Measurements from ENCODE around the gene ARHGAP21. TPM values are rescaled to one million over a fixed set of nuclear protein-coding genes. Genes with fewer than 3 reads are reported as not detected.

Gene ARHGAP21
- total and polyA plus RNA-seq, 2 experiments from 2014 or later = 15.3 to 44.5 TPM

DNA sequence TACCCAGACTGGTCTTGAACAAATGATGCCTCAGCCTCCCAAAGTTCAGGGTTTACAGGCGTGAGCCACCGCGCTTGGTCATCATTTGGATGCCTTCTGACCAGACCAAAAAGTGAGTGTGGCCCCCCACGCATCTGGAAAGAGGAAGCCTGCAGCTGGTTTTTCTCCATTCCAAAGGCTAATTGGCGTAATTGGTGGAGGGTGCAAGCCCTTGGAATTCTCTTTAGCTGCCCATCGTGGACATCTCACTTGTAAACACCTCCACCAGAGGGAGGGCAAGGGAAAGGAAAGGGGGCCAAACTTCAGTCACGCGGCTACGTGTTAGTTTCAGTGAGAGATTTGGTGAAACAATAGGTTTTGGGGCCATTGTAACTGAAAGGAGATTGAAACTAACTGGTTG lies 4.1 kb upstream of the ARHGAP21 start:
- DNase-seq (ENCODE audit: low spot score) (peak; percentile 65), ATAC-seq (no peak)
- H3K4me3 Mint-ChIP-seq = no peak overlapping the region
- H3K36me3 Mint-ChIP-seq (ENCODE audit: low read depth) = no peaks in the 10 kb centered on the region
- 0 out of 2 replicates have a peak, but pooled peaks cover 4% of the 10 kb centered on the region for H3F3A ChIP-seq (replicated peaks; ENCODE audit: low read depth)
- H3K4me1 ChIP-seq (ENCODE audit: insufficient read depth) = peaks cover 15% of the 10 kb centered on the region
- H3K27ac Mint-ChIP-seq = no peak overlapping the region
- no peaks in the 10 kb centered on the region for H3K79me2 ChIP-seq (replicated peaks; ENCODE audit: insufficient read depth)
- H3K4me3 ChIP-seq = no peak overlapping the region
- H3K27ac ChIP-seq (ENCODE audit: low read depth) = no peak overlapping the region
- H3K27me3 ChIP-seq (ENCODE audit: insufficient read depth) = peaks cover 9% of the 10 kb centered on the region
- peaks cover 9% of the 10 kb centered on the region; the same call in 2 of the 3 replicates for H3K4me1 Mint-ChIP-seq
- no peaks in the 10 kb centered on the region for H3K36me3 ChIP-seq (ENCODE audit: insufficient read depth)
- no peaks in the 10 kb centered on the region; the same call in 2 of the 3 replicates for H3K9me3 Mint-ChIP-seq
- peaks cover 7% of the 10 kb centered on the region for H3K27me3 Mint-ChIP-seq (ENCODE audit: insufficient read depth, low read depth, poor library complexity)
- no peaks in the 10 kb centered on the region for H3K9me2 ChIP-seq (ENCODE audit: insufficient read depth)
- peak overlapping the region; percentile 65 for H3K4me2 ChIP-seq
- peak overlapping the region; percentile 96; the same call in 1 of the 2 replicates for H2AFZ ChIP-seq
- TF ChIP-seq ZNF114 (CRISPR knock-in tag; IDR thresholded peaks at IDR 0.05) = no peak
- TF ChIP-seq, protein P1, sequence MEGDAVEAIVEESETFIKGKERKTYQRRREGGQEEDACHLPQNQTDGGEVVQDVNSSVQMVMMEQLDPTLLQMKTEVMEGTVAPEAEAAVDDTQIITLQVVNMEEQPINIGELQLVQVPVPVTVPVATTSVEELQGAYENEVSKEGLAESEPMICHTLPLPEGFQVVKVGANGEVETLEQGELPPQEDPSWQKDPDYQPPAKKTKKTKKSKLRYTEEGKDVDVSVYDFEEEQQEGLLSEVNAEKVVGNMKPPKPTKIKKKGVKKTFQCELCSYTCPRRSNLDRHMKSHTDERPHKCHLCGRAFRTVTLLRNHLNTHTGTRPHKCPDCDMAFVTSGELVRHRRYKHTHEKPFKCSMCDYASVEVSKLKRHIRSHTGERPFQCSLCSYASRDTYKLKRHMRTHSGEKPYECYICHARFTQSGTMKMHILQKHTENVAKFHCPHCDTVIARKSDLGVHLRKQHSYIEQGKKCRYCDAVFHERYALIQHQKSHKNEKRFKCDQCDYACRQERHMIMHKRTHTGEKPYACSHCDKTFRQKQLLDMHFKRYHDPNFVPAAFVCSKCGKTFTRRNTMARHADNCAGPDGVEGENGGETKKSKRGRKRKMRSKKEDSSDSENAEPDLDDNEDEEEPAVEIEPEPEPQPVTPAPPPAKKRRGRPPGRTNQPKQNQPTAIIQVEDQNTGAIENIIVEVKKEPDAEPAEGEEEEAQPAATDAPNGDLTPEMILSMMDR (conservative IDR thresholded peaks at IDR 0.05; ENCODE audit: low read depth in 2 of 2) = peak; percentile 42 to 68
- no peaks in the 10 kb centered on the region for H4K20me1 ChIP-seq (replicated peaks; ENCODE audit: insufficient read depth)

DNA sequence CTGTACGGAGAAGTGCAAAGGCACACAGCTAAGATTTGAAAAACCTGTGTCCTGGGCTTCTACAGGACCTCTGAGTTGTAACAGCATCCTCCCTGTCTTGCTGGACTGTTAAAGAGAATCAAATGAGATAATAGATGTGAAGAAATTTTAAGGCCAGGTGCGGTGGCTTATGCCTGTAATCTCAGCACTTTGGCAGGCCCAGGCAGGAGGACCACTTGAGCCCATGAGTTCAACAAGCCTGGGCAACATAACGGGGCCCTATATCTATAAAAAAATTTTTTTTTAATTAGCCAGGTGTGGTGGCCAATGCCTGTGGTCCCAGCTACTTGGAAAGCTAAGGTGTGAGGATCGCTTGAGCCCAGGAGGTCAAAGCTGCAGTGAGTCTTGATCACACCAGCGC lies 2.9 kb upstream of the ARHGAP21 start:
- peaks cover 17% of the 10 kb centered on the region for H3K27me3 Mint-ChIP-seq (ENCODE audit: insufficient read depth, low read depth, poor library complexity)
- TF ChIP-seq, protein P2, sequence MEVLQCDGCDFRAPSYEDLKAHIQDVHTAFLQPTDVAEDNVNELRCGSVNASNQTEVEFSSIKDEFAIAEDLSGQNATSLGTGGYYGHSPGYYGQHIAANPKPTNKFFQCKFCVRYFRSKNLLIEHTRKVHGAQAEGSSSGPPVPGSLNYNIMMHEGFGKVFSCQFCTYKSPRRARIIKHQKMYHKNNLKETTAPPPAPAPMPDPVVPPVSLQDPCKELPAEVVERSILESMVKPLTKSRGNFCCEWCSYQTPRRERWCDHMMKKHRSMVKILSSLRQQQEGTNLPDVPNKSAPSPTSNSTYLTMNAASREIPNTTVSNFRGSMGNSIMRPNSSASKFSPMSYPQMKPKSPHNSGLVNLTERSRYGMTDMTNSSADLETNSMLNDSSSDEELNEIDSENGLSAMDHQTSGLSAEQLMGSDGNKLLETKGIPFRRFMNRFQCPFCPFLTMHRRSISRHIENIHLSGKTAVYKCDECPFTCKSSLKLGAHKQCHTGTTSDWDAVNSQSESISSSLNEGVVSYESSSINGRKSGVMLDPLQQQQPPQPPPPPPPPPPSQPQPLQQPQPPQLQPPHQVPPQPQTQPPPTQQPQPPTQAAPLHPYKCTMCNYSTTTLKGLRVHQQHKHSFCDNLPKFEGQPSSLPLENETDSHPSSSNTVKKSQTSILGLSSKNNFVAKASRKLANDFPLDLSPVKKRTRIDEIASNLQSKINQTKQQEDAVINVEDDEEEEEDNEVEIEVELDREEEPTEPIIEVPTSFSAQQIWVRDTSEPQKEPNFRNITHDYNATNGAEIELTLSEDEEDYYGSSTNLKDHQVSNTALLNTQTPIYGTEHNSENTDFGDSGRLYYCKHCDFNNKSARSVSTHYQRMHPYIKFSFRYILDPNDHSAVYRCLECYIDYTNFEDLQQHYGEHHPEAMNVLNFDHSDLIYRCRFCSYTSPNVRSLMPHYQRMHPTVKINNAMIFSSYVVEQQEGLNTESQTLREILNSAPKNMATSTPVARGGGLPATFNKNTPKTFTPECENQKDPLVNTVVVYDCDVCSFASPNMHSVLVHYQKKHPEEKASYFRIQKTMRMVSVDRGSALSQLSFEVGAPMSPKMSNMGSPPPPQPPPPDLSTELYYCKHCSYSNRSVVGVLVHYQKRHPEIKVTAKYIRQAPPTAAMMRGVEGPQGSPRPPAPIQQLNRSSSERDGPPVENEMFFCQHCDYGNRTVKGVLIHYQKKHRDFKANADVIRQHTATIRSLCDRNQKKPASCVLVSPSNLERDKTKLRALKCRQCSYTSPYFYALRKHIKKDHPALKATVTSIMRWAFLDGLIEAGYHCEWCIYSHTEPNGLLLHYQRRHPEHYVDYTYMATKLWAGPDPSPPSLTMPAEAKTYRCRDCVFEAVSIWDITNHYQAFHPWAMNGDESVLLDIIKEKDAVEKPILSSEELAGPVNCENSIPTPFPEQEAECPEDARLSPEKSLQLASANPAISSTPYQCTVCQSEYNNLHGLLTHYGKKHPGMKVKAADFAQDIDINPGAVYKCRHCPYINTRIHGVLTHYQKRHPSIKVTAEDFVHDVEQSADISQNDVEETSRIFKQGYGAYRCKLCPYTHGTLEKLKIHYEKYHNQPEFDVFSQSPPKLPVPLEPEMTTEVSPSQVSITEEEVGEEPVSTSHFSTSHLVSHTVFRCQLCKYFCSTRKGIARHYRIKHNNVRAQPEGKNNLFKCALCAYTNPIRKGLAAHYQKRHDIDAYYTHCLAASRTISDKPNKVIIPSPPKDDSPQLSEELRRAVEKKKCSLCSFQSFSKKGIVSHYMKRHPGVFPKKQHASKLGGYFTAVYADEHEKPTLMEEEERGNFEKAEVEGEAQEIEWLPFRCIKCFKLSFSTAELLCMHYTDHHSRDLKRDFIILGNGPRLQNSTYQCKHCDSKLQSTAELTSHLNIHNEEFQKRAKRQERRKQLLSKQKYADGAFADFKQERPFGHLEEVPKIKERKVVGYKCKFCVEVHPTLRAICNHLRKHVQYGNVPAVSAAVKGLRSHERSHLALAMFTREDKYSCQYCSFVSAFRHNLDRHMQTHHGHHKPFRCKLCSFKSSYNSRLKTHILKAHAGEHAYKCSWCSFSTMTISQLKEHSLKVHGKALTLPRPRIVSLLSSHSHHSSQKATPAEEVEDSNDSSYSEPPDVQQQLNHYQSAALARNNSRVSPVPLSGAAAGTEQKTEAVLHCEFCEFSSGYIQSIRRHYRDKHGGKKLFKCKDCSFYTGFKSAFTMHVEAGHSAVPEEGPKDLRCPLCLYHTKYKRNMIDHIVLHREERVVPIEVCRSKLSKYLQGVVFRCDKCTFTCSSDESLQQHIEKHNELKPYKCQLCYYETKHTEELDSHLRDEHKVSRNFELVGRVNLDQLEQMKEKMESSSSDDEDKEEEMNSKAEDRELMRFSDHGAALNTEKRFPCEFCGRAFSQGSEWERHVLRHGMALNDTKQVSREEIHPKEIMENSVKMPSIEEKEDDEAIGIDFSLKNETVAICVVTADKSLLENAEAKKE (CRISPR knock-in tag; IDR thresholded peaks at IDR 0.05) = no peak
- TF ChIP-seq, protein P3, sequence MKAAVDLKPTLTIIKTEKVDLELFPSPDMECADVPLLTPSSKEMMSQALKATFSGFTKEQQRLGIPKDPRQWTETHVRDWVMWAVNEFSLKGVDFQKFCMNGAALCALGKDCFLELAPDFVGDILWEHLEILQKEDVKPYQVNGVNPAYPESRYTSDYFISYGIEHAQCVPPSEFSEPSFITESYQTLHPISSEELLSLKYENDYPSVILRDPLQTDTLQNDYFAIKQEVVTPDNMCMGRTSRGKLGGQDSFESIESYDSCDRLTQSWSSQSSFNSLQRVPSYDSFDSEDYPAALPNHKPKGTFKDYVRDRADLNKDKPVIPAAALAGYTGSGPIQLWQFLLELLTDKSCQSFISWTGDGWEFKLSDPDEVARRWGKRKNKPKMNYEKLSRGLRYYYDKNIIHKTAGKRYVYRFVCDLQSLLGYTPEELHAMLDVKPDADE (IDR thresholded peaks at IDR 0.05) = no peak
- no peak for TF ChIP-seq EZH2phosphoT487 (IDR thresholded peaks at IDR 0.05; ENCODE audit: unreplicated experiment)
- no peak for TF ChIP-seq STAT1 (IDR thresholded peaks at IDR 0.05; ENCODE audit: unreplicated experiment)
- TF ChIP-seq, protein P4, sequence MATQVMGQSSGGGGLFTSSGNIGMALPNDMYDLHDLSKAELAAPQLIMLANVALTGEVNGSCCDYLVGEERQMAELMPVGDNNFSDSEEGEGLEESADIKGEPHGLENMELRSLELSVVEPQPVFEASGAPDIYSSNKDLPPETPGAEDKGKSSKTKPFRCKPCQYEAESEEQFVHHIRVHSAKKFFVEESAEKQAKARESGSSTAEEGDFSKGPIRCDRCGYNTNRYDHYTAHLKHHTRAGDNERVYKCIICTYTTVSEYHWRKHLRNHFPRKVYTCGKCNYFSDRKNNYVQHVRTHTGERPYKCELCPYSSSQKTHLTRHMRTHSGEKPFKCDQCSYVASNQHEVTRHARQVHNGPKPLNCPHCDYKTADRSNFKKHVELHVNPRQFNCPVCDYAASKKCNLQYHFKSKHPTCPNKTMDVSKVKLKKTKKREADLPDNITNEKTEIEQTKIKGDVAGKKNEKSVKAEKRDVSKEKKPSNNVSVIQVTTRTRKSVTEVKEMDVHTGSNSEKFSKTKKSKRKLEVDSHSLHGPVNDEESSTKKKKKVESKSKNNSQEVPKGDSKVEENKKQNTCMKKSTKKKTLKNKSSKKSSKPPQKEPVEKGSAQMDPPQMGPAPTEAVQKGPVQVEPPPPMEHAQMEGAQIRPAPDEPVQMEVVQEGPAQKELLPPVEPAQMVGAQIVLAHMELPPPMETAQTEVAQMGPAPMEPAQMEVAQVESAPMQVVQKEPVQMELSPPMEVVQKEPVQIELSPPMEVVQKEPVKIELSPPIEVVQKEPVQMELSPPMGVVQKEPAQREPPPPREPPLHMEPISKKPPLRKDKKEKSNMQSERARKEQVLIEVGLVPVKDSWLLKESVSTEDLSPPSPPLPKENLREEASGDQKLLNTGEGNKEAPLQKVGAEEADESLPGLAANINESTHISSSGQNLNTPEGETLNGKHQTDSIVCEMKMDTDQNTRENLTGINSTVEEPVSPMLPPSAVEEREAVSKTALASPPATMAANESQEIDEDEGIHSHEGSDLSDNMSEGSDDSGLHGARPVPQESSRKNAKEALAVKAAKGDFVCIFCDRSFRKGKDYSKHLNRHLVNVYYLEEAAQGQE (IDR thresholded peaks at IDR 0.05; ENCODE audit: unreplicated experiment) = no peak
- no peak for TF ChIP-seq NANOG (IDR thresholded peaks at IDR 0.05; ENCODE audit: borderline replicate concordance)
- TF ChIP-seq POLR2AphosphoS5 (IDR thresholded peaks at IDR 0.05; ENCODE audit: low read depth) = no peak

More for the DNA sequence above, 2.9 kb upstream of the ARHGAP21 start:
- Histone ChIP-seq H3K9me2 (ENCODE audit: insufficient read depth) (no peaks in the 10 kb centered on the region), H3K79me2 (replicated peaks; ENCODE audit: insufficient read depth) (peaks cover 8% of the 10 kb centered on the region; the same call in 1 of the 2 replicates), H3K27me3 (ENCODE audit: insufficient read depth) (peaks cover 18% of the 10 kb centered on the region), H3K4me1 (ENCODE audit: insufficient read depth) (peaks cover 16% of the 10 kb centered on the region), H3K36me3 (ENCODE audit: insufficient read depth) (no peaks in the 10 kb centered on the region), H3K4me2 (no peak overlapping the region), H3F3A (replicated peaks; ENCODE audit: low read depth) (0 out of 2 replicates have a peak, but pooled peaks cover 4% of the 10 kb centered on the region), H3K4me3 (no peak overlapping the region), H2AFZ (no peak overlapping the region), H4K20me1 (replicated peaks; ENCODE audit: insufficient read depth) (no peaks in the 10 kb centered on the region), H3K27ac (ENCODE audit: low read depth) (no peak overlapping the region)
- H3K27ac Mint-ChIP-seq = no peak overlapping the region
- H3K4me1 Mint-ChIP-seq = peaks cover 11% of the 10 kb centered on the region; the same call in 2 of the 3 replicates
- H3K4me3 Mint-ChIP-seq = no peak overlapping the region
- DNase-seq (ENCODE audit: low spot score) (no peak), ATAC-seq (no peak)
- no peaks in the 10 kb centered on the region for H3K36me3 Mint-ChIP-seq (ENCODE audit: low read depth)
- no peaks in the 10 kb centered on the region; the same call in 2 of the 3 replicates for H3K9me3 Mint-ChIP-seq

Data from GM23338 (cell line).